Measurements from ENCODE around the gene FBXO21.
"Not testable (repeated sequence)": the region's sequence is repeated elsewhere in the genome, so short reads cannot be mapped to it uniquely, and the experiment has no call there.

FBXO21 gene, protein sequence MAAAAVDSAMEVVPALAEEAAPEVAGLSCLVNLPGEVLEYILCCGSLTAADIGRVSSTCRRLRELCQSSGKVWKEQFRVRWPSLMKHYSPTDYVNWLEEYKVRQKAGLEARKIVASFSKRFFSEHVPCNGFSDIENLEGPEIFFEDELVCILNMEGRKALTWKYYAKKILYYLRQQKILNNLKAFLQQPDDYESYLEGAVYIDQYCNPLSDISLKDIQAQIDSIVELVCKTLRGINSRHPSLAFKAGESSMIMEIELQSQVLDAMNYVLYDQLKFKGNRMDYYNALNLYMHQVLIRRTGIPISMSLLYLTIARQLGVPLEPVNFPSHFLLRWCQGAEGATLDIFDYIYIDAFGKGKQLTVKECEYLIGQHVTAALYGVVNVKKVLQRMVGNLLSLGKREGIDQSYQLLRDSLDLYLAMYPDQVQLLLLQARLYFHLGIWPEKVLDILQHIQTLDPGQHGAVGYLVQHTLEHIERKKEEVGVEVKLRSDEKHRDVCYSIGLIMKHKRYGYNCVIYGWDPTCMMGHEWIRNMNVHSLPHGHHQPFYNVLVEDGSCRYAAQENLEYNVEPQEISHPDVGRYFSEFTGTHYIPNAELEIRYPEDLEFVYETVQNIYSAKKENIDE

GRCh38 chr12:117190210-117190781, at the start of gene FBXO21:
Gene FBXO21 (minus strand): TSS chr12:117190470. CDS start chr12:117190456, 14 bp downstream.
- DNase-seq (ENCODE audit: low read depth in 2 of 2): peak; percentile 88

DNA sequence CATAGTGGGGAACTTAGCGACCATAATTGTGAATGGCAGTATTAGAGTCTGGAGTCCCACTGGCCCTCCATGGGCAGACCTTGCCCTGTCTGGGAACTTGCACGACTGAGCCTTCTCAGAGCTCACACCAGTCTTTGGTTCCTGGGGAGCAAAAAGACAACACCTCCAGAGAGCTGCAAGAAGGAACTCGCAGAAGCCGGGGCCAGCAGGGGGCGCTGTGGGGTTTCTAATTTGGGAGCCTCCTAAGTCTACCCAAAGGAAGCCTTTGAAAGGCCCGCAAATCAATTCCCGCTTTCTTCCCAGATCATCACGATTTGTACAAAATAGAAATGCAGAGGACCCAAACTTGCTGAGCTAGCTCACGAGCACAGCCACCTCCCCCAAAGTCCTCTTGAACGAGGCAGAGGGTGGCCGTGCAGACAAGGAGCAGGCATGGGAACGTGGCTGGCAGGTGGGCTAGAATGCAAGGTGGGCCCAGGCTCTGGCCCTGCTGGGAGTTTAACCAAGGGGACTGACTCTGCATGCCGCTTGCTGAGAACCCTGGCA, 46.3 kb upstream of the FBXO21 start:
- DNase-seq (ENCODE audit: low read depth in 2 of 2): peak; percentile 43 to 89

- DNase-seq (ENCODE audit: low read depth in 2 of 2): no peak
These were observed 45.0 kb upstream of the FBXO21 start for GRCh38 chr12:117235261-117235660.

DNA sequence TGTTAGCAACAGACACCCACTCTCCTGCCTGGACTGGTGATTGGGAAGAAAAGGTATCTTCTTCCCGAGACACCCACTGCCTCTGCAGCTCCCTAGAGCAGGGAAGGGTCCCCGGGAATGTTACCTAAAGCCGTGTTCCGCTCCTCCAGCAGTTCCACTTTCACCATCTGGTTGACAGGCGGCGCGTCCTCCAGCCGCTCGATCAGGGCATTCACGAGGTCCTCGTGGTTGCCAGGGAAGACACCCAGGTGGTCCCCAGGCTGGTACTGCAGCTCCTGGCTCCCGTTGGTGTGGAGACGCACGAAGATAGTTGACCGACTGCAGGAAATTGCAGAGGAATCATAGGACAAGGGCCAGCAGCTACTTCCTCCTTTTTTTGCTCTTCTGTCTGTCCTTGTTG, 44.2 kb upstream of the FBXO21 start:
- no peak for DNase-seq (ENCODE audit: low read depth in 2 of 2)

DNA sequence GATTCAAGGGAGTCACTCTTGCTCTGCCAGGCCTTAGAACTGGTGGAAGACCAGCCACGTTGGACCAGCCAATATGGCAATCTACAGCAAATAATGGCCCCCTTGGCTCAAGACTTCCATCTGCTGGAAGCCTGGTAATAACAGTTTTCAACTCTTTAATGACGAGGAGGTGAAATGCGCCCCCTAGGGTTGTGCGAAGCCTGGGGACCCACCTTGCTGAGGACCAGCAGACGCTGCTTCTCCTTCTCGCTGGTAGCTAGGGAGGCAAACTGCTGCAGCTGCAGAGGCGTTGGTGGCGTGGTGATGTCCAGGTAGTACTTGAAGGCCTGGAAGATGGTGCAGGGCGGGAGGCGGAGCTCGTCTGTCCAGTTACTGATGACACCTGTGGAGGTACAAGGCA, 41.5 kb upstream of the FBXO21 start:
- no peak for DNase-seq (ENCODE audit: low read depth in 2 of 2)

DNA sequence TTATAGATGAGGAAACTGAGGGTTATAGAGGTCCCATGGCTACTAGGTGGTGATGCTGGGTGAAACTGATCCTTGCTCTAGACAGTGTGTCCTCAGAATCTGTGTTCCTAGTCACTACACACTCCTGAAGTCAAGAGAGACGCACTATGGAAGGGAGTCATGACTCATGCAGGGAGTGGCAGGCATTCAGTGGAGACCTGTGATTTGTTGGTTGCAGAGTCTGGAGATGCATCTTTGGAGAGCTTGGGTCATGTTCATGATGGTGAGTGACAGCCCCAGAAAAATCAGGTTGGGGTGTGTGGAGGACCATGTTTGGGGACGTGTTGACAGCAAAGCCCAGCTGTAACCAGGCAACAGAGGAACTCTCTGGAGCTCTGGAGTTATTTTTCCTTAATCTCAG, 38.0 kb upstream of the FBXO21 start:
- DNase-seq (ENCODE audit: low read depth in 2 of 2): no peak

GRCh38 chr12:117227000-117227653, 36.9 kb upstream of the FBXO21 start:
- DNase-seq (ENCODE audit: low read depth in 2 of 2): no peak

DNA sequence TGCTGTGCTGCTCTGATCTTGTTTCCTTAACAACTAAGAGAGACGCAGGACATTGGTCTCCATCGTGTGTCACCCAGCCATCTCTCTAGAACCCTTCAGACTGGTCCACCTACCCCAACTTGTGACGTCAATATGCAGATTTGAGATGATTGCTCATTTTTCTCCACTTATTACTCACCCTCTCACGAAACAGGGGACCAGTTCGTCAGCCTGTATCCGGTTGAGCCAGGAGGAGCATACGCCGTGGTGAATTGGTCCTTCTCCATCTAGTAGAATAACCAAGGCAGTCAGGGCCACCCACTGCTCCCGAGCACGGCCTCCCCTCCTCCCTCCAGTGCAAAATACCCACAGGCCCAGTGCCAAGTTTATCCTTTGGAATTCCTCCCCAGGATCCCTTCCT, 36.2 kb upstream of the FBXO21 start:
- no peak for DNase-seq (ENCODE audit: low read depth in 2 of 2)

DNA sequence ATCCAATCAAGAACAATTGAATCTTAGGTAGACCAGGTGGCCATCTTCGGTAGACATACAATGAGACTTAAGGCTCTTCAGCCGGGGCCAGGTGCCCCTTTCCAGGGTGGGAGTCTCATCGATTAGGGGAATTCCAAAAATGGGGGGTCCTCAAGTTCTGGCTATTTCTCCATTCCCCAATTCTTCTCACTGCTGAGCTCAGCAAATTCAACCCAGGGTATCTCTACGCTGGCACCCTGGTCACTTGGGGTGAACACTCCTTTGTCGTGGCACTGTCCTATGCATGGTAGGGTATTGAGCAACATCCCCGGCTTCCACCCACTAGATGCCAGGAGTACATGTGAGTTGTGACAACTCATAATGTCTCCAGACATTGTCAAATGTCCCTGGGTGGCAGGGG, 34.9 kb upstream of the FBXO21 start:
- DNase-seq (ENCODE audit: low read depth in 2 of 2): no peak

- DNase-seq (ENCODE audit: low read depth in 2 of 2): not testable (repeated sequence)
These were observed 30.7 kb upstream of the FBXO21 start for GRCh38 chr12:117220947-117221346.

- DNase-seq (ENCODE audit: low read depth in 2 of 2): no peak
These were observed 27.9 kb upstream of the FBXO21 start for GRCh38 chr12:117218149-117218548.

- DNase-seq (ENCODE audit: low read depth in 2 of 2): no peak
These were observed 26.4 kb upstream of the FBXO21 start for GRCh38 chr12:117216686-117217085.

GRCh38 chr12:117214797-117215196, 24.5 kb upstream of the FBXO21 start:
- DNase-seq (ENCODE audit: low read depth in 2 of 2): no peak

DNA sequence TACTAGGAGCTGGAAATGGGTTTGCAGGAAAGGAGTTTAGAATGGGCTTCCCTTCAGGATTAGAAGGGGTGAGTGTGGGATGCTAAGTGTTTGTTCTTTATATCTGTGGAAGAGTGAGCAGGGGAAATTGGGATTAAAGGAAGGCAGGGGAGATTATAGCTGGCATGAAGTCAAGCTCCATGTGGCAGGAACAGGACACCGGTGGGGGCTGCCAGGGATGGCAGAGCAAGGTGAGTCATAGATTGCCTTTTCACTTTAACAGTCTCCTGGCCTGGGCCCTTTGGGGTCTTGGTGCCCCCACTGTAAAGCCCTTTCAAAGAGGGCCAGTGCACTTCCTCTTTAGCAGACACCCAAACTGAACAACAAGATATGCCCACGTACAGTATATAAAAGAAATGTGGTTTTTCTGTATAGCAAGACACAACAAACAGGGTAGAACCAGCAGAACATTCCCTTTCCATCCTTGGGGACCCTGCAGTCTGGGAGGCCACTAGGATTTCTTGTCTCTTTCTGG, 23.1 kb upstream of the FBXO21 start:
- no peak for DNase-seq (ENCODE audit: low read depth in 2 of 2)

- DNase-seq (ENCODE audit: low read depth in 2 of 2): peak; percentile 23 to 55
These were observed 22.4 kb upstream of the FBXO21 start for GRCh38 chr12:117212563-117213190.

- DNase-seq (ENCODE audit: low read depth in 2 of 2): no peak
These were observed 20.1 kb upstream of the FBXO21 start for GRCh38 chr12:117210266-117210918.

- no peak for DNase-seq (ENCODE audit: low read depth in 2 of 2)
These were observed 19.4 kb upstream of the FBXO21 start for GRCh38 chr12:117209626-117210025.

DNA sequence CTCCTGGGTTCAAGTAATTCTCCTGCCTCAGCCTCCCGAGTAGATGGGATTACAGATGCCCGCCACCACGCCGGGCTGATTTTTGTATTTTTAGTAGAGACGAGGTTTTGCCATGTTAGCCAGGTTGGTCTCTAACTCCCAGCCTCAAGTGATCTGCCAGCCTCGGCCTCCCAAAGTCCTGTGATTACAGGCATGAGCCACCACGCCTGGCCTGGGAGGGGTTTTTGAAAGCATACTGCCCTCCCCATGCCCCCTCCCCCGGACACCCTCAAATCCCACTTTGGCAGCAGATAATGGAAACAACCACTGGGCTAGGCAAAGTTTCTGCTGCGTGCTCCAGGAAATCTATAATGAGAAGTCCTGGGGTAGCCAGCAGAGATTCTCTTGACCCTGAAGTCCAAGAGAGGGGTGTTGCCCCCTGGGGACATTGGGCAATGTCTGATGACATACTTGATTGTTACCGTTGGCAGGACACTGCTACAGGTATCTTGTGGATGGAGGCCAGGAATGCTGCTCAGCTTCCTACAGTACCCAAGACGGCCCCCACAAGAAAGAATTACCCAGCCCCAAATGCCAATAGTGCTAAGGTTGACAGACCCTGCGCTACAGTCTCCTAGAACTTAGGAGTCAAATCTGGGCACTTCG, 18.7 kb upstream of the FBXO21 start:
- DNase-seq (ENCODE audit: low read depth in 2 of 2): no peak

DNA sequence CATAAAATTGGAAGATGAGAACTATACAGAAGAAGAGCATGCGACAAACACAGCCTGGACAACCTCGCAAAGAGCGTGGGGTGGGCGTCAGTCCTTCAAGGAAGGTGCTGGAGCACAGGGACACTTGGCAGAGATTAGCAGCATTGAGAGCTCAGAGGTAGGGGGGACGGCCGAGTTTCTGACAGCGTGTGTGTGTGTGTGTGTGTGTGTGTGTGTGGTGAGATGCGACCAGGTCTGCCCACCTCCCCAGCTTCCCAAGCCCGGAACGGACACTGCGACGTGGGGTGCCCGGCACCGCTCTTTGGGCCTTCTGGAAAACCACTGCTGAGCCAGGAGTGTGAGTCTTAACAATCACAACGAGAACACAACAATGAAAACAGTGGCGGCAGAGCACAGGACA, 17.9 kb upstream of the FBXO21 start:
- no peak for DNase-seq (ENCODE audit: low read depth in 2 of 2)

DNA sequence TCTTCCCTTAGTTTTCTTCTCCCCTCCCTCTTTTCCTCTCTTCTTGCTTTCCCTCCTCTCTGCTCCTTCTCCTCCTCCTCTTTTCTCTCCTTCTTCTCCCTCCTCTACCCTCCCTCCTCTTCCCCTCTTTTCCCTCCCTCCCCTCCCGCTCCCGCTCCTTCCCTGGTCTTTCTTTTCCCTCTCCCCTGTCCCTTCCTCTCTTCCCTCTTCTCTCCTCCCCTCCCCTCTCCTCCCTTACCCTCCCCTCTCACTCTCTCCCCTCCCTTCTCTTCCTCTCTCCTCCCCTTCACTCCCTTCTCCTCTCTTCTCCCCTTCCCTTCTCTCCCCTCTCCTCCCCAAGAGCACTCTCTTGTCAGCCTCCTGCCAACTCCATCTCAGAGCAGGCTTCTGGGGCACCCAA, 17.4 kb upstream of the FBXO21 start:
- no peak for DNase-seq (ENCODE audit: low read depth in 2 of 2)
